Measurements from ENCODE around the gene USP3.
A peak's percentile ranks its signal among the peaks of the same experiment; 100 is the strongest.

USP3 gene

DNA sequence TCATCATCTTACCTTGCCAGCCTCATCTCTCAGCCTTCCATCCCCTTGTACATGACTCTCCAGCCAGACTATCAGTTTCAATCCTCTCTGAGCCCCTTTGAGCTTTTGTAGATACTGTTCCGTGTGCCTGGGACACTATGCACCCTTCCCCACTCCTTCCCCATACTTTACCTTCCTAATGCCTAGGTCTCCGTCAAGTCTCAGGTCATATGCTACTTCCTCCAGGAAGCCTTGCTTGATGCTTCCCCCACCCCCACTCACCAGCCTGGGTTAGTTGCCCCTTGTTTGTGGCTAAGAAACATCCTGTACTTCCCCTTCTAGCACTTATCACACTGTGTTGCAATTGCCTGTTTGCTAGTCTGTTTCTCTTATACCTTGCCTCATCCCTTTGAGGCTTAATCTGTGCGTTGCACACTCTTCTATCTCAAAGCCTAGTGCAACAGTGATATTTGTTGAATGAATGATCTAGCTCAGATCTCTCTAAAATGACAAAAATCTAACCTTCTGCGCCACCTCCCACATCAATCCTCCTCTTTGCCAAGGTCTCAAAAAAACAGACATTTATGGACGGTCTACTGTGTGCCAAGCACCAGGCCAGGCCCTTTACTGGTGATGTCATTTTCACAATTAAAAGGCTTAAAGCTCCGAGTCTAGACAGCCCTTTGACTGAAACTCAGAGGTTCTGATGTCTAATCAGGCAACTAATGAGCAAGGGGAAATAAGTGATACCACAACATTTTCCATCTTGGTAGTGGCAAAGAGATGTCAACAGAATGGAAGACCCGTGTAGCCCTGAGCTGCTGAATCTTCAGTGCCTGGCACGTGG, 6.5 kb upstream of the USP3 start:
- no peak for DNase-seq (ENCODE audit: low read depth)

DNA sequence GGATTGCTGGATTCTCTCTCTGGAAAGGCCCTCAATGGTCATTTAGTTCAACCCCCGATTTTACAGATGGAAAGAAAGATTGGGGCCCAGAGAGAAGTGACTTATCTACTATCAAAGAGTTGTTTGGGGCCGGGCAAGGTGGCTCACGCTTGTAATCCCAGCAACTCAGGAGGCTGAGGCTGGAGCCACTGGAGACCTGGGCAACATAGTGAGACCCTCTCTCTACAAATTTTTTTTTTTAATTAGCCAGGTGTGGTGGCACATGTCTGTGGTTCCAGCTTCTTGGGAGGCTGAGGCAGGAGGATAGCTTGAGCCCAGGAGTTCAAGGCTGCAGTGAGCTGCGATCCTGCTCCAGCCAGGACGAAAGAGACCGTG, 5.2 kb upstream of the USP3 start:
- DNase-seq (ENCODE audit: low read depth), result no peak

DNA sequence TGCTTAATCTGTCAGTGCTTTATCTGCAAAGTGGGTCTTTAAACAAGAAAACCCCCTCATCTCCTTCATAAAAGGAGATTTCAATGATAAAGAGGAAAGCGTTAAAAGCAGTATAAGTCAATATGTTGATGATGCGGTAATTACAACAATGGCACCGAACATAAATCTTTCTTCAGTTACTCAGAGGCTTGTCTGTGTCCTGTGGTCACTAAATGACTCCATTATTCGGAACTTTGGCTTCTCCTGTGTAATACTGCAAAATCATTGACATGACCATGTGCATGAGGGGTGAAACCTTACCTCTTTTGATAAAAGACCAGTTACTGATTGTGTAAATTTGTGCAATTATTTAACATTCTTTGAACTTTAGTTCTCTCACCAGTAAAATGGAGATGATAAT, 4.8 kb upstream of the USP3 start:
- DNase-seq (ENCODE audit: low read depth), result no peak

DNA sequence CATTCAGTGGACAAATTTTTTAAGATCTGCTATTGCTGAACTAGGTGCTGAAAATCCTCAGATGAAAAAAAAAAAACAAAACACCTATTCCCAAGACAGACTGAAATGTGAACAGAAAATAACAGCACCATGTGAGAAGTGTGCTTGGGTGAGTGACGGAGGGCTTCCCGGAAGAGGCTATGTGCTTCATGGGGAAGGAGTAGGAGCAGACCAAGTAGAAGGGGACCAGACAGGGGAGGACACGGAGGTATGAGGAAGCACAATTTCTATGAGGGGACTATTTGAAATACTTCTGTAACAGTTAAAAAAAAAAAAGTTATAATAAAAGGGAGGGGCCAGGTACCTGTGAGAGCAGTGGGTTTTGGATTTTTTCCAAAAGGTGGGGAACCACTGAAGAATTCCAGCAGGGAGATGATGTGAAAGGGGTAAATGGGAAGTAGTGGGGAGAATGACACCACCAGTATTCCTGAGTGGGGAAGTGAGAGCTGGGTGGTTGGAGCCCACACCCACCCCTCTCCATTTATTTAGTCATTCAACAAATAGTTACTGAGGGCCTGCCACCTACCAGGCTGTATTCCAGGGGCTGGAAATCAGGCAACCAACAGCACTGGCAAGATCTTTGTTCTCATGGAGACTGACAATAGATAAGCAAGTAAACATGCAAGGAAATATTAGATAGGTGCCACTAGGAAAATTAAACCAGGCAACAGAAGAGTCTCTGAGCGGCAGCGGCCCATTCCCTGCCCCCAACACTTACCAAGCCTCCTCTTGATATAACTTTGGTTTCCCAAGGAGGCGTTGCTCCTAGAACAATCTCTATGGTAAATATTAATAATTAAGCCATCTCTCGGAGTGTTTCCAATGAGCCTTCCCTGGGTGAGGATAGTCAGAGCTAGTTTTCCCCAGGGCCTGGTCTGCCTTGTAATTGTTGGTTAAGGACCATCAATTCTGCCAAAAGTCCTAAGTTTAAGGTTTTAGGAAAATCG, 3.8 kb upstream of the USP3 start:
- no peak for DNase-seq (ENCODE audit: low read depth)

DNA sequence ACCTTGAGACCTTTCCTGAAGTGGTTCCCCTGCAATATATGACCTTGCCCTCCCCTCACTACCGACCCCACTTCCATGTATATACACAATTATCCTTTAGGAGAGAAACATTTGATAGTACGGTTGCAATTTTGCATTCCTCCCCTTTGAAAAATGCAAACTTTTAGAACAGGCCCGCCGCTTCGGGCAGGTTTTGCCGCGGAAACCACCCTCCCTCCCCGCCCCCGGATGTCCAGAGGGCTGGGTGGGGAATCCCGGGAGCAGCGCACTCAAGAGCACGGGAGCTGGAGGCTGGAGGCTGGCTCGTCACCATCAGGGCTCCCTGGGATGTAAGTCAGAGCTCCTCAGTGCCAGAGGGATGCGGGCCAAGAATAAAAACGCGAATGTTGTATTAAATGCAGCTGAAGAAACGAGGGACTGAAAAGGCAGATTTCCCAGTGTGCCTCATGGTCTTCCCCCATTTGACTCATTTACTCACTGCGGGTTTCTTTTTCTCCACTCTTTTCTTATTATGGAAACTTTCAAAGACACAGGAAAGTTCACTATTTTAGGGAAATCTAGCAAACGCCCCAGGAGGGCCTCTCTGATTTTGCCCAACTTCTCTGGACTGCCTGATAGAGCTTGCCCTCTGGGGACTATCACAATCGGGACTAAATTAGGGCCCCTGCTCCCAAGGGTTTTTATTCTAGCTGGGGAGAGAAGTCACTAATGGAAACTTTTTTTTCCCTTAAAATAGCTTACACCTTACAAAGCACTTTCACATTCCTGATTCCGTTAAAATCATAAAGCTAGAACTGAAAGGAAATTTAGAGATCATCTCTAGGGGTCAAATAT, 2.9 kb upstream of the USP3 start:
- DNase-seq (ENCODE audit: low read depth), result no peak

DNA sequence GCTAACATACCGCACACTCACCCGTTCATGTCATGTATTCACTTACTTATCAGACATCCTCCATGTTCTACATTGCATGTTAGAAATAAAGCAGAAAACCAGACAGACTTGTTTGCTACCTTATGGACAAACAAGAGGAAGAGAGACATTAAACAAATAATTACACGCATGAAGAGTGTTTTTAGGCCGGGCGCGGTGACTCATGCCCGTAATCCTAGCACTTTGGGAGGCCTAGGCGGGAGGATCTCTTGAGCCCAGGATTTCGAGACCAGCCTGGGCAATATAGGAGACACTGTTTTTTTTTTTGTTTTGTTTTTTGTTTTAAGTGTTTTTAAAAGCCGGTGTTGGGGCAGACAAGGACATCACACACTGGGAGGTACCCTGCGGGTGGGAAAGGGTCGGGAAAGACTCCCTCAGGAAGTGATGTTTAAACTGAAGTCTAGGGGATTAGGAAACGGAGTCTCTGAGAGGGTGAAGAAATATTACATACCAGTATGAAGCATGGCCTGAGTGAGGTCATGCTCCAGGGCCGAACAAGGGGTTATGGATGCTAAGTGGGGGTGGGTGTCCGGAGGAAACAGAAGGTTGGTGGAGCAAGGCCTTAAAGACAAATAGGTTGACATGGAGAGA, 2.1 kb upstream of the USP3 start:
- DNase-seq (ENCODE audit: low read depth), result no peak

DNA sequence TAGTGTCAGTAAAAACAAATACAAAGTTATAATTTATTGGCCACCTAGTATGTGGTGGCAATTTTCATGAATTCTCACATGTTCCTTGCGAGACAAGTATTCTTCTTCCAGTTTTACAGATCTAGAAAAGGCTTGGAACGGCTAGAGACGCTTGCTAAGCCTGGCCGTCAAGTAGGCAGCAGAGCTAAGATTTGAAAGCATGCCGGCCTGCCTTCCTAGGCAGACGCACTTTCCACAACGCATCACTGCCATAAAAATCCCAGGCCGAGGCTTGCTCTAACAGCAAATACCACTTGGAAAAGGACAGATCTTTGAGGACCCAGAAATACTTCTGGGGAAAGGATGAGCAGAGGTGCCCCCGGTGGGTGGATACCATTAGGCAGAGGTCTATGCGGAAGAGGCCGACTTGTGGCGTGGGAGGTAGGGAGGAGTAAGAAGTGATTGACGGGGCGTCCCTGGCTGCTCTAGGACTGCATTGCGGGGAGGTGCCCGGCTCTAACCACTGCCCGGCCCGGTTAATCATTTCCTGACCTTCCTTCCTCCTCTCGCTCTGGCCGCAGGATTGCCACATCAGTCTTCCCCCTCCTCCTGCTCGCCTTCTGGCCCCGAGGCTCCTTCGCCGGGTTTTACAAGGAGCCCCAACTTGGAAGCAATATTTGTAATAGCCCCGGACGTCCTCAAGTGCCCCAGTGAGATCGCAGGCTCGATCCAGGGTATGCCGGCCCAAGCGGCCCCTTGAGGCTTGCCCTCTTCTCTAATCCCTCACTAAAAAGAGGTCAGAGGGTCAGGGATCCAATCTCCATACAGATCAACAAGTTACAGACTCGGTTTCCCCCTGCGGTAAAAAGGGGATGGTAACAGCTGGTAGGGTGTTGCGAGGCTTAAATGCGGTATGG, 1.3 kb upstream of the USP3 start:
- DNase-seq (ENCODE audit: low read depth), result peak; percentile 63

DNA sequence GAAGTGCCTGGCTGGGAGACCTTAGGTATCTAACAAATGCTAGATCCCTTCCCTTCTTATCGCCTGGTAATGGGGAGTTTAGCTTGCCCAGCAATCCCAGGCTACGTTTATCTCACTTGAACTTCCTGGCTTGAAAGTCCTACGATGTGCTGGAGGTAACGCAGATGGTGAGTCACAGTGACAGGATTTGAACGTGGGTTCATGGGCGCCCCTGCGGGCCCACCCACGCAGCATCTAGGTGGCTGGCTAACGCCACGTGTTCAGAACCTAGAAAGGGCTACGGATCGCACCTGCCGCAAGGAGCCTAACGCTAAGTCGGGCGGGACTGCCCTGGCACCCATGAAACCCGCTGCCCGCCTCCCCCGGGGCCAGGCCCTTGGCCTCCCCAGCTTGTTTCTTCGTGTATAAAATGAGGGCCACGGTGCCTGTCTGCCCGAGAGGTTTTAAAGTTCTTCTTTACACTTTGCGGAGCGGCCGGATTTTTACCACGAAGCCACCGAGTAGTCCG, 600 bp upstream of the USP3 start:
- DNase-seq (ENCODE audit: low read depth), result peak; percentile 78

DNA sequence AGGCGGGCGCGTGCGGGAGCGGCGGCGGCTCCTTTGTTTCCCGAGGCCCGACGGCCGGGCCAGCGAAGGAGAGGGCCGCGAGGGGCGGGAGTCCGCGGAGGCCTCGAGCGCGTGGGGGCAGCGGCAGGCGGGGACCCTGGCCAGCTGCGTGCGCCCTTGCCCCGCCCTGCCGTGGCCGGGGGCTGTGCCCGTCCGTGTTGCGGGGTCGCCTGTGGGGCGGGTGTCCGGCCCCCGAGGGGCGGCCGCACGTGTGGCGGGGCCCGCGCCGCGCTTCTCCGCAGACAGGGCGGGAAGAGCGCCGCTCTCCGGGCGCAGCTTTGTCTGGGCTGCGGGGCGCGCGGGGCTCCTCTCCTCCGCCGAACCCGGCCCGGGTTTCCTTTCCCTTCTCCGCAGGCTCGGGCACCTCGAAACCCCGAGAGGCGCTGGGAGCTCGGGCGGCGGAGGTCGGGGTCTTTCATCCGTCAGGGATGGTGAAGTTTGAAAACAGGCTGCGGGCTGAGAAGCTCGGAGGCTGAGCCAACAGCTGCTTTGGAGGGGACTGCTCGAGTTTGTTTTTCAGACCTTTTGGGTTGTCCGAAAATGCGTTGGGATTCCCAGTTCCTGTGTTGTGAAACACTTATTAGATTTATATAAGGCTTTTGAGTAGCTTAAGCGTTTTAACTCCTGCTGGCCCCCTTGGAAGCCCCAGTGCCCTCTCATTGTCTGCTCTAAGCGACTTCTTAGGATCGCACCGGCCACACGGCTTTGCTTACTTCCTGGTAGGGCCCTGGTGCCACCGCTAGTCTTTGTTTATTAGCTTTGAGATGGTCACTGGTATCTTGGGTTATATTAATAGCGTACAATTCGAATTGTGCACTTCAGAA, 817 bp downstream of the USP3 start:
- DNase-seq (ENCODE audit: low read depth), result no peak

DNA sequence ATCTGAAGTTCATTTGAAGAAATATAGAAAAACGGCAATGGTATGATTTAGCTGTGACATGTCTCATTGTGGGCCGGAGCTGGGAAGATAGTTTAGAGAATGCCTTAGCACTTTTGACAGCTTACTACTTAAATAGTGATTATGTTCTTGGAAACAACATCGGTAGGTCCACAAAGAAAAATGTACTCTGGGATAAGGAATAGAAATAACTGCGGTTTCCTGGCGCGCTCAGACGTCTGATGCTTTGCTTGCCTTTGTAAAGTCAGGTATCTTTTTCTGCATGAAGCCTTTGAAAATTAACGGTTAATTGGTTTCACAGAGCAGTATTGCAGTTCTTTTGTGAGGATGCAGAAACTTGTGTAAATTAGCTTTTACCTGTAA, 1.4 kb downstream of the USP3 start:
- DNase-seq (ENCODE audit: low read depth), result no peak

DNA sequence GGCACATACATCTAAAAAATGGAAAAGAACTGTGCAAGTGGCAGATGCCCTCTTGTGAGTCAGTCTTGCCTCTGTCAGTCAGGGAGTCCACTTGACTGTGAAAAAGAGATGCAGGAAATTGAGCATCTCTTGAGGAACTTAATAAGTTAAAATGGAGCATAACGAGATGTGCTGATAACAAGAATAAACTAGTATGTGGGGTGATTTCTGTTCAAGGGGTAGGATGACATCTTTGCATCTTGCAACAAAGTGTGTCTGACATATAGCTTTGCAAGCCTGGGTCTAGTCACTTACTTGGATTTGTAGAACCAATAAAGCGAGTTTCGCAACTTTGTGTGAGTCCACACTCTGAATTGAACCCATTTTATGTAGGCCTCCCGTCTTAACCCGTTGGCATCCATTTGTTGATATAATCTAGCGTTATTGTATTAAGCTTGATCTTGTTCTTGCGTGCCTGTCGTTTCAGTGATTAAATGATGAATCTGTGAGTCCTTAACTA, 2.2 kb downstream of the USP3 start:
- DNase-seq (ENCODE audit: low read depth), result no peak

DNA sequence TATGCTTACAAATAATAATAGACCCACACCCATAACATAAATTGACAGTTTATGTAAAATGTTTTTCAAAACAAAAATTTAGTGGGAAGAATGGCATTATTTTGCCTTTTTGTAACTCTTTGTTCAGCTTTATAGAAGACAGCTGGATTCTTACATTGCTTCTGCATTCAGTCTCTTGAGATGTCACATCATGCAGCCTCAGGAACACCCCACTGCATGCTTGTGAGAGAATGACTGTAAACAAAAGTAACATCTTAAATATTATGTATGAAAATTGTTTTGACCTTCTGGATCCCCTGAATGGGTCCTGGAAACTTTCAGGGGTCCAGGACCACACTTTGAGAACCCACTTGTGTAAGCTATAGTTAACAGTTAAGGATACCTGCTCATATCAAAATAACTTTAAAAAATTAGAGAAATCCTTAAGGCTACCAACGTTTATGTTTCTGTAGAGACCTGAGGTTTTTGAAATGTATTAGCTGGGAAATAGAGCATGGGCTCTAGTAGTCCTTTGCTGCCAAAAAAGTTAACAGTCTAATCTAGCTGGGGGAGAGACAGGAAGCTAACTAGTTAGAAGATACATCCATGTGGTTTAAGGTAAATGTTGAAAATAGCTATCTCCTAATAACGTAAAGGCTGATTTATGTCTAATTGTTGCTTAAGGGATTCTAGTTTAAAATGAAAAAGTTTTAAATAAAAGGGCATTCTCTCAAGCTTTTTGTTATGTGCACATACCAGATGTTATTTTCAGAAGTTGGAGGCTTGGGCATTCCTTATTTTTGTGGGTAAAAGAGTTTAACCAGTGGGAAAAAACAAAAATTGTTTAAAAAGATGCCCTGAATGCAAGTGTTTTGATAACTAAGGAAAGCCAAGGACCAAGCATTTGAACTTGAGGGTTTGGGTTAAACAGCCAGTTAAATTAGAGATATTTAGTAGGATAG, 3.8 kb downstream of the USP3 start:
- DNase-seq (ENCODE audit: low read depth), result no peak

DNA sequence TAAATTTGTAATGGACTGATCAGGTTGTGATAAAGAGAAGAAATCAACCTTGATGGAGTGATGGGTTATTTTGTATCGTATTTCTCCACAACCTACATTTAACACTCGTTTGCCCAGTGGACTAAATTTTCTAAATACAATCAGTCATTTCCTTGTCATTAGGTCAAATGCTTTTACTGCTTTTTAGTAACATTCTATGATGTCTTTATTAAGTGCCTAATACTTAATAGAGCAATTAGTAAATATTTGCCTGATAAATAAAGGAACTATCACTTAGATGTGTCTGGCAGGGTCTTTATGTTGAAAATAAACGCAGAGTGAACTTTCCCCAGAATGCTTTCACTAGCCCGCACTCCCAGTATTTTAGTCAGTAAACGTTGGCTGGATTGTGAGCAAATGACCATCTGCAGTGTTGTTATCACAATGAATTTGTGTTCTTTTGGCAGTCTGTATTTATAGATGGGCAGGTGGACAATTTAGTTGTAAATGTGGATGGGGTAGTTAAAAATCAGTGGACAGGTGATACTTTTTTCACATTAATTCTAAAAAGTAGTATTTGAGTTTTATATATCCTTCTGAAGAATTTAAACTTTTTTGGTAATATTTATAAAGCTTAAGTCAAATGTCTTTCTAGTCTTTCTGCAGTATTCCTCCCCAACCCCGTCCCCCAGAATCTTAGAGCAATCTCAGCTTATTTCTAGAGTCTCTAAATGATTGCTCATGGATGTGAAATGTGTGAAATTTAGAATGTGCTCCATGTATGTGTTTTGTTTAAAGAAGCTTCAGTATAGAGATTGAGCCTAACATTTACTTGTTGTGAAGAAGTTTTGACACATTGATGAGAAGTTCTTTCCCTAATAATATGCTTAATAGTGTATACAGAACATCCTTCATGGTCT, 4.9 kb downstream of the USP3 start:
- DNase-seq (ENCODE audit: low read depth), result no peak

DNA sequence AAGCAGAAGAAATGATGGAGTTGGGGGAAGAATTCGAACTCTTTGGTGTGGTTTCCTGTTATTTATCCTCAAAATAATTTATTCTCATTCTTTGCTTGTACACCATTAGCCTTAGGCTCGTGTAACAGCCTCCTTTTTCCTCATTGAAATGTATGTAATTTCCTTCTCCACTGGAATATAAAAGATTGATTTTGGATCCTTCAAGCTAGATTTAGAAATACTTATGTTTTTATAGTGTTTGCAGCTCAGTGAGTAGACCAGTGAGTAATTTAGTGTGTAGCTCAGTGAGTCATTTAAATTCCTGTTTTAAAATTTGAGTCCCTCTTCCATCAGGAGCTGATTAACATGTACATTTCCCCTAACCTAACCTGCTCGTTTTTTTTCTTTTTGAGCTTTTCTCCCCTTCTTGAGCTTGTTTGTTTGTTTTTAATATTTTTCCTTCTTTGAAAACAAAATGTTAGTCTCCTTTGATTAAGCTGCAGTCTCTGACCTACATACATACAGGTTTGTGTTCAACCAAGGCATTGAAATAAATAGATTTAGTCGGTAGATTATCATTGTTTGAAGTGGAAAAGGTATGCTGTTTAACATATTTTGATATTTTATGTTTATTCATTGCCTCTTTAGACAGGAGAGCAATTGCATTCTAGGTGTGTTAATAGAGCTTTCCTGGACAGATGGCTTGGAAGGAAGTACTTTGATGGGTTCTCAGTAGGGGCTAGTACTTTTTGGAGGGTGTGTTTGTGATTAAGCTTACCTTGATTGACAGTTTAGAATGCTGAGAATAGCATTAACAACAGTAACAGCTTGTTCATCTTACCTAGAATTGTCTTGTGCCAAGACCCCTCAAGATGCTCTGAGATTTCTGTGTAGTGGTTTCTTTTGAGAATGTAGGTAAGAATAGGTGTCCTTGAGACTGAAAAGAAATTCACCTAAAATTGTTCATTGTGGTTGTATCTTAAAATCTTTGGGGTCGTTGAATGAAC, 5.9 kb downstream of the USP3 start:
- no peak for DNase-seq (ENCODE audit: low read depth)

DNA sequence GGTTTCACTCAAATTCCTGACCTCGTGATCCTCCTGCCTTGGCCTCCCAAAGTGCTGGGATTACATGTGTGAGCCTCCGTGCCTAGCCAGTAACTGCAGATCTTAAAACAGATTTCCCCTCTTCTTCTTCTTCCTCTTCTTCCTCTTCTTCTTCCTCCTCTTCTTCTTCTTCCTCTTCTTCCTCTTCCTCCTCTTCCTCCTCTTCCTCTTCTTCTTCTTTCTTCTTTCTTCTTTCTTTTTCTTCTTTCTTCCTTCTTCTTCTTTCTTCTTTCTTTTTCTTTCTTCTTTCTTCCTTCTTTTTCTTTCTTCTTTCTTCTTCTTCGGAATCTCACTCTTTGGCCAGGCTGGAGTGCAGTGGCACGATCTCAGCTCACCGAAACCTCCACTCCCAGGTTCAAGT, 7.8 kb downstream of the USP3 start:
- no peak for DNase-seq (ENCODE audit: low read depth)

DNA sequence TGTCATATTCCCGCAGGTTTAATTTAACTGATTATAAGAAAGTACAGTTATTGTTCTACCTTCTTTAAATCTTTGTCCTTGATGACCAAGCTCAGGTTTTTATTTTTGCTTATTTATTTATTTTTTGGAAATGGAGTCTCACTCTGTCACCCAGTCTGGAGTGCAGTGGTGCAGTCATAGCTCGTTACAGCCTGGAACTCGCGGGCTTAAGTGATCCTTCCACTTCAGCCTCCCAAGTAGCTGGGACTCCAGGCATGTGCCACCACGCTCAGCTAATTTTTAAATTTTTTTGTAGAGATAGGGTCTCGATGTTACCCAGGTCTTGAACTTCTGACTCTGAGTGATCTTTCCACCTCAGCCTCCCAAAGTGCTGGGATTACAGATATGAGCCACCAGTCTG, 8.9 kb downstream of the USP3 start:
- DNase-seq (ENCODE audit: low read depth), result no peak

Measured in stimulated activated CD8-positive, alpha-beta memory T cell treated with anti-CD3 and anti-CD28 coated beads, Interleukin-4, amount 100 ng/mL, for 24 hours (primary cell).